Skin epidermis (tissue), 12 donors: ENCODE measurements around the gene KIAA1671.
"Not testable (repeated sequence)": the region's sequence is repeated elsewhere in the genome, so short reads cannot be mapped to it uniquely, and the experiment has no call there.

Source experiments
- H3K27ac ChIP-seq, 21 experiments: fragments of 200-600 bp; sonication (generic) in 11 of 21; one replicate each; pipeline ENCODE4 v1.5.0; 2020; ENCODE audit warnings: mild to moderate bottlenecking in 3 of 21, inconsistent platforms in 2 of 21, moderate library complexity in 2 of 21
- H3K4me3 ChIP-seq, 7 experiments: fragments of 200-600 bp; sonication (generic) in 2 of 7; one replicate each; pipeline ENCODE4 v1.5.0; 2020; ENCODE audit warnings: inconsistent platforms in 2 of 7, mild to moderate bottlenecking in 2 of 7, moderate library complexity in 1 of 7

Gene KIAA1671

GRCh38 chr22:24951942-24952836, at the start of gene KIAA1671:
TSS of gene KIAA1671 (plus strand) at chr22:24952716. CDS start at chr22:25028000, 75,284 bp downstream.
- peak within 1 kb of the TSS; percentile 28 to 89 (median 77) for H3K27ac ChIP-seq
- peak within 1 kb of the TSS; percentile 42 to 83 (median 60) for H3K4me3 ChIP-seq

- no peak overlapping the region for H3K27ac ChIP-seq
- no peak overlapping the region for H3K4me3 ChIP-seq
Measured at GRCh38 chr22:24905909-24906308, 46.6 kb upstream of the KIAA1671 start.

- not testable (repeated sequence) for H3K27ac ChIP-seq
Measured at GRCh38 chr22:24907101-24907500, 45.4 kb upstream of the KIAA1671 start.

GRCh38 chr22:24920029-24920428, 32.5 kb upstream of the KIAA1671 start:
- Histone ChIP-seq H3K27ac (no peak overlapping the region), H3K4me3 (no peak overlapping the region)

More at GRCh38 chr22:24907101-24907500, 45.4 kb upstream of the KIAA1671 start:
- not testable (repeated sequence) for H3K4me3 ChIP-seq

GRCh38 chr22:24925586-24926427, 26.7 kb upstream of the KIAA1671 start:
- Histone ChIP-seq H3K27ac (no peak overlapping the region), H3K4me3 (no peak overlapping the region)

- Histone ChIP-seq H3K4me3 (no peak overlapping the region), H3K27ac (no peak overlapping the region)
Measured at GRCh38 chr22:24926428-24926725, 26.1 kb upstream of the KIAA1671 start.

- Histone ChIP-seq H3K27ac (no peak overlapping the region), H3K4me3 (no peak overlapping the region)
Measured at GRCh38 chr22:24926849-24927579, 25.5 kb upstream of the KIAA1671 start.

- Histone ChIP-seq H3K4me3 (no peak overlapping the region), H3K27ac (no peak overlapping the region)
Measured at GRCh38 chr22:24928322-24928721, 24.2 kb upstream of the KIAA1671 start.

GRCh38 chr22:24930678-24931077, 21.8 kb upstream of the KIAA1671 start:
- H3K4me3 ChIP-seq, result no peak overlapping the region

GRCh38 chr22:24935771-24936483, 16.6 kb upstream of the KIAA1671 start:
- no peak overlapping the region for H3K27ac ChIP-seq

More at GRCh38 chr22:24930678-24931077, 21.8 kb upstream of the KIAA1671 start:
- H3K27ac ChIP-seq, result no peak overlapping the region

GRCh38 chr22:24937114-24937513, 15.4 kb upstream of the KIAA1671 start:
- H3K4me3 ChIP-seq, result no peak overlapping the region
- H3K27ac ChIP-seq, result no peak overlapping the region

More at GRCh38 chr22:24935771-24936483, 16.6 kb upstream of the KIAA1671 start:
- H3K4me3 ChIP-seq, result no peak overlapping the region

GRCh38 chr22:24938741-24939341, 13.7 kb upstream of the KIAA1671 start:
- H3K4me3 ChIP-seq, result no peak overlapping the region
- H3K27ac ChIP-seq, result no peak overlapping the region

GRCh38 chr22:24942301-24942700, 10.2 kb upstream of the KIAA1671 start:
- H3K27ac ChIP-seq, result peak overlapping the region in 1 of 21 experiments; percentile 11
- no peak overlapping the region for H3K4me3 ChIP-seq

- H3K27ac ChIP-seq, result no peak overlapping the region
- no peak overlapping the region for H3K4me3 ChIP-seq
Measured at GRCh38 chr22:24944217-24944937, 8.1 kb upstream of the KIAA1671 start.

- Histone ChIP-seq H3K27ac (no peak overlapping the region), H3K4me3 (no peak overlapping the region)
Measured at GRCh38 chr22:24945430-24945829, 7.1 kb upstream of the KIAA1671 start.

- Histone ChIP-seq H3K27ac (no peak overlapping the region), H3K4me3 (no peak overlapping the region)
Measured at GRCh38 chr22:24947383-24947782, 5.1 kb upstream of the KIAA1671 start.

GRCh38 chr22:24947881-24948280, 4.6 kb upstream of the KIAA1671 start:
- Histone ChIP-seq H3K4me3 (no peak overlapping the region), H3K27ac (no peak overlapping the region)
